Measurements from ENCODE around the gene RRP7A. TPM values are rescaled to one million over a fixed set of nuclear protein-coding genes. Genes with fewer than 3 reads are reported as not detected.
"Not testable (repeated sequence)": the region's sequence is repeated elsewhere in the genome, so short reads cannot be mapped to it uniquely, and the experiment has no call there.

RRP7A gene
- total and polyA plus RNA-seq, 12 donors = 10.3 to 53.9 (median 35.7) TPM

DNA sequence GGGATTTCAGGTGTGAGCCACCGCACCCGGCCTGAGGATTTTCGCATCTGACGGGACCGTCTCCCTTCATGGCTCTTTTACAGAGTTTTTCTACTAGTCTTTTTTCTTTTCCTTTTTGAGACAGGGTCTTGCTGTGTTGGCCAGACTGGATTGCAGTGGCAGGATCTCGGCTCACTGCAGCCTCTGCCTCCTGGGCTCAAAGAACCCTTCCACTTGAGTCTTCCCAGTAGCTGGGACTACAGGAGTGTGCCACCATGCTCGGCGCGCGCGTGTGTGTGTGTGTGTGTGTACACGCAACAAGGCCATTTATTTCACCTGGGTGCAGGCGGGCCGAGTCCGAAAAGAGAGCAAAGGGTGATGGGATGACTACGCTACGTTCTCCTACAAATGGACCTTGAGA lies 45.1 kb upstream of the RRP7A start:
- WGBS, 4 donors = 96 to 98% (median 97%) methylated on average over 17 of the region's 17 CpGs
- Histone ChIP-seq H3K36me3 (replicated peaks in 1 of 2) (no peaks in the 10 kb centered on the region), H3K4me3 (no peak overlapping the region), H3K27me3 (no peaks in the 10 kb centered on the region), H3K9me3 (replicated peaks in 1 of 3) (no peaks in the 10 kb centered on the region), H3K4me1 (replicated peaks in 1 of 2) (peaks cover 10 to 14% of the 10 kb centered on the region in 2 donors), H3K27ac (no peak overlapping the region)
- DNase-seq = no peak
- intact Hi-C loops (cut with DNase I) = no loop called here
- TF ChIP-seq, protein P1, sequence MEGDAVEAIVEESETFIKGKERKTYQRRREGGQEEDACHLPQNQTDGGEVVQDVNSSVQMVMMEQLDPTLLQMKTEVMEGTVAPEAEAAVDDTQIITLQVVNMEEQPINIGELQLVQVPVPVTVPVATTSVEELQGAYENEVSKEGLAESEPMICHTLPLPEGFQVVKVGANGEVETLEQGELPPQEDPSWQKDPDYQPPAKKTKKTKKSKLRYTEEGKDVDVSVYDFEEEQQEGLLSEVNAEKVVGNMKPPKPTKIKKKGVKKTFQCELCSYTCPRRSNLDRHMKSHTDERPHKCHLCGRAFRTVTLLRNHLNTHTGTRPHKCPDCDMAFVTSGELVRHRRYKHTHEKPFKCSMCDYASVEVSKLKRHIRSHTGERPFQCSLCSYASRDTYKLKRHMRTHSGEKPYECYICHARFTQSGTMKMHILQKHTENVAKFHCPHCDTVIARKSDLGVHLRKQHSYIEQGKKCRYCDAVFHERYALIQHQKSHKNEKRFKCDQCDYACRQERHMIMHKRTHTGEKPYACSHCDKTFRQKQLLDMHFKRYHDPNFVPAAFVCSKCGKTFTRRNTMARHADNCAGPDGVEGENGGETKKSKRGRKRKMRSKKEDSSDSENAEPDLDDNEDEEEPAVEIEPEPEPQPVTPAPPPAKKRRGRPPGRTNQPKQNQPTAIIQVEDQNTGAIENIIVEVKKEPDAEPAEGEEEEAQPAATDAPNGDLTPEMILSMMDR (IDR thresholded peaks at IDR 0.05) = no peak
- TF ChIP-seq POLR2A (IDR thresholded peaks at IDR 0.05) = no peak

DNA sequence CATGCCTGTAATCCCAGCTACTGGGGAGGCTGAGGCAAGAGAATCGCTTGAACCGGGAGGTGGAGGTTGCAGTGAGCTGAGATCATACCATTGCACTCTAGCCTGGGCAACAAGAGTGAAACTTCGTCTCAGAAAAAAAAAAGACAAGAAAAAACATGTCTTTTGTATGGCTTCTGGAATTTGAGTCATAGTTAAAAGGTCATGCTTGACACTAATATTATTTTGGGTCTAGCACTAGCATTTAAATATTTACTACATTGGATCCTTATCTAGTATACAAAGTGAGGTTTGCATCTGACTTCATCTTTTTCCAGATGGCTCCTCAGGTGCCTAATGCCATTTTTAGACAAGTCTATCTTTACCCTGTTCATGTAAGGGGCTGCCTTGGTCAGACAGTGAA lies 44.3 kb upstream of the RRP7A start:
- H3K4me3 ChIP-seq; DNase-seq; H3K9me3 ChIP-seq (replicated peaks in 1 of 3); H3K27ac ChIP-seq; H3K36me3 ChIP-seq (replicated peaks in 1 of 2); intact Hi-C loops (cut with DNase I); H3K27me3 ChIP-seq: not testable (repeated sequence)
- peaks cover 10 to 14% of the 10 kb centered on the region in 2 donors for H3K4me1 ChIP-seq (replicated peaks in 1 of 2)
- WGBS, 4 donors = 63 to 77% (median 70%) methylated on average over 3 of the region's 3 CpGs

DNA sequence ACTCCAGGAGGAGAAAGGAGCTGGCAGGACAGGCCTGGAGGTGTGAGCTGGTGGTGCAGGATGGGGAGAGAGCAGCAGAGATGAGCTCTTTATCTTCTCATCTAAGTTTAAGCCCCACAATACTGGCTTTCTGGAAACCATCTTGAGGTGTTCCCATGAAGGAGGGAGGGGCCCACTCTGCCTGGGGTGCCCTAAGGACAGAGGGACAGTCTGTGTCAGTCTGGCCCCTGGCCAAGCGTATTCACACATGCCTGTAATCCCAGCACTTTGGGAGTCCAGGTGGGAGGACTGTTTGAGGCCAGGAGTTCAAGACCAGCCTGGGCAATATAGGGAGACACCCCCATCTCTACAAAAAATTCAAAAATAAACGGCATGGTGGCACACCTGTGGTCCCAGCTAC lies 43.1 kb upstream of the RRP7A start:
- TF ChIP-seq POLR2A (IDR thresholded peaks at IDR 0.05) = no peak
- TF ChIP-seq, protein P1 (IDR thresholded peaks at IDR 0.05) = peak in 1 of 6 experiments; percentile 18
- Histone ChIP-seq H3K27ac (peak overlapping the region in 1 of 5 donors; percentile 52), H3K4me1 (replicated peaks in 1 of 2) (peaks cover 10 to 14% of the 10 kb centered on the region in 2 donors), H3K9me3 (replicated peaks in 1 of 3) (no peaks in the 10 kb centered on the region), H3K36me3 (replicated peaks in 1 of 2) (no peaks in the 10 kb centered on the region), H3K27me3 (no peaks in the 10 kb centered on the region), H3K4me3 (no peak overlapping the region)
- WGBS, 4 donors = 62 to 66% (median 62%) methylated on average over 1 to 2 of the region's 2 CpGs
- no peak for DNase-seq
- intact Hi-C loops (cut with DNase I) = no loop called here

- no peaks in the 10 kb centered on the region for H3K9me3 ChIP-seq (replicated peaks in 1 of 3)
- H3K4me3 ChIP-seq = no peak overlapping the region
- intact Hi-C loops (cut with DNase I) = no loop called here
- H3K36me3 ChIP-seq (replicated peaks in 1 of 2) = no peaks in the 10 kb centered on the region
- TF ChIP-seq, protein P1 (IDR thresholded peaks at IDR 0.05) = no peak
- no peak for DNase-seq
- 23 to 30% (median 28%) methylated on average over 5 to 8 of the region's 8 CpGs for WGBS, 4 donors
- H3K27me3 ChIP-seq = no peaks in the 10 kb centered on the region
- H3K27ac ChIP-seq = peak overlapping the region in 1 of 5 donors; percentile 52
- H3K4me1 ChIP-seq (replicated peaks in 1 of 2) = peaks cover 10 to 14% of the 10 kb centered on the region in 2 donors
These were observed 42.7 kb upstream of the RRP7A start for GRCh38 chr22:42562279-42562678.

DNA sequence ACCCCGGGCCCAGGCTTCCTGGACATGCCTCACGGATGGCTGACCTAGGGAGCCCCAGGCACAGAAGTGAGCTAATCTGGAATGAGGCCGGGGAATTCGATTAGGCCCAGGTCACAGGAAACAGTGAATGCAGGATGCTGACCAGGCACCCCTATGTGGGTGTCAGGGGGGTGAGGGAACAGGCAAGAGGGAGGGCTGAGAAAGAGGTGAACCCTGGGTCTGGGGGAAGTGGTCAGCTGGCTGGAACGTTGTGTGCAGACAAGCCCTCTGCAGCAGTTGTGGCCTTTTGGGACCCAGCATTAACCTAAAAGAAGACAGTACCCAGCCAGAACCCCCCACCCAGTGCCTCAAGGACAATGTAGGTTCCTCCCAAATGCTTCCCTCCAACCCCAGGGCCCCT lies 42.3 kb upstream of the RRP7A start:
- Histone ChIP-seq H3K4me3 (no peak overlapping the region), H3K9me3 (replicated peaks in 1 of 3) (no peaks in the 10 kb centered on the region), H3K36me3 (replicated peaks in 1 of 2) (no peaks in the 10 kb centered on the region), H3K27ac (peak overlapping the region in 1 of 5 donors; percentile 52), H3K27me3 (no peaks in the 10 kb centered on the region), H3K4me1 (replicated peaks in 1 of 2) (peaks cover 10 to 14% of the 10 kb centered on the region in 2 donors)
- TF ChIP-seq POLR2A (IDR thresholded peaks at IDR 0.05) = no peak
- TF ChIP-seq, protein P1 (IDR thresholded peaks at IDR 0.05) = no peak
- intact Hi-C loops (cut with DNase I) = no loop called here
- DNase-seq = no peak
- WGBS, 4 donors = 40 to 62% (median 50%) methylated on average over 4 to 5 of the region's 5 CpGs
